Ovary (tissue), 9 donors: ENCODE measurements around the gene STAG2. TPM values are rescaled to one million over a fixed set of nuclear protein-coding genes. Genes with fewer than 3 reads are reported as not detected.
"Not testable (repeated sequence)": the region's sequence is repeated elsewhere in the genome, so short reads cannot be mapped to it uniquely, and the experiment has no call there.

Source experiments
- DNase-seq, 5 donors: peaks; one replicate each; pipeline ENCODE4 v3.0.0-alpha.2; 2019 to 2020
- H3K27ac ChIP-seq, 2 donors: fragments of 200-600 bp; one replicate each; pipeline versions ENCODE4 v1.5.1 to v1.8.0; 2019 to 2022
- H3K27me3 ChIP-seq: fragments of 200-600 bp; one replicate; pipeline ENCODE4 v1.8.0; 2022
- H3K36me3 ChIP-seq: fragments of 200-600 bp; sonication (generic); one replicate; pipeline ENCODE4 v1.5.1; 2019
- H3K4me1 ChIP-seq: one replicate; pipeline ENCODE4 v1.8.1; 2013; ENCODE audit warnings: mild to moderate bottlenecking, moderate library complexity; ENCODE audit not compliant: insufficient read depth
- H3K4me3 ChIP-seq: fragments of 200-600 bp; sonication (generic); one replicate; pipeline ENCODE4 v1.5.1; 2017
- H3K9me3 ChIP-seq, 2 donors: fragments of 200-600 bp in 1 of 2; sonication (generic) in 1 of 2; one replicate each; pipeline versions ENCODE4 v1.5.1 to v1.8.1; 2013 to 2019; ENCODE audit warnings: mild to moderate bottlenecking in 1 of 2, moderate library complexity in 1 of 2
- CTCF ChIP-seq, 3 donors: fragments of 450-650 bp in 2 of 3; fragments of 200-600 bp in 1 of 3; IDR thresholded peaks; one replicate each; pipeline versions ENCODE4 v1.5.1 to v1.8.0; 2016 to 2022; ENCODE audit warnings: antibody characterized with exemption in 3 of 3, mild to moderate bottlenecking in 1 of 3
- EP300 ChIP-seq: sonication (generic); formaldehyde crosslinking; IDR thresholded peaks from one replicate; pipeline ENCODE4 v1.6.1; 2017; ENCODE audit warnings: antibody characterized with exemption
- POLR2A ChIP-seq: fragments of 450-650 bp; IDR thresholded peaks from one replicate; pipeline ENCODE4 v1.6.1; 2017; ENCODE audit warnings: antibody characterized with exemption, mild to moderate bottlenecking, moderate library complexity
- WGBS, 3 donors: extraction: QIAGEN DNeasy Blood & Tissue Kit in 1 of 3; methylation state at CpG; one replicate each; pipeline versions ENCODE4 v1.1.5 to v1.1.7; 2013 to 2017; 5-methylcytosine and 5-hydroxymethylcytosine counted together
- intact Hi-C, 4 donors: fragments of 100-400 bp; cut with DNase I; formaldehyde crosslinking; loops; one replicate each; pipeline versions ENCODE4 v1.11.0 to v1.15.1; 2022 to 2023
- polyA plus RNA-seq, 2 donors: library from polyadenylated mRNA; stranded (reverse); fragments of 200-250 nt in 1 of 2; fragments of 350-450 nt in 1 of 2; fragmentation: Illumina TruSeq in 1 of 2; extraction: RNeasy Lipid Tissue Mini Kit (QIAGEN cat#74804) in 1 of 2; gene quantifications; one replicate each; pipeline ENCODE4 v1.2.3, GENCODE V29; 2013 to 2014
- total RNA-seq, 7 donors: library from RNA; depleted of rRNA in 2 of 7; stranded (reverse); fragments of >200 nt in 2 of 7; fragmentation: NEBNext Ultra II Directional in 3 of 7; extraction: Animal tissue kit (Norgen Biotek cat#: 25700) in 3 of 7; gene quantifications; one replicate each; pipeline versions ENCODE4 v1.1.0 to v1.2.4, GENCODE V29; 2016 to 2023
- donor health status: DM: no; HTN: no; CAD: no; lungs with moderate emphysema.
- donor health status: DM: no; HTN: no; CAD: no.
- donor health status: Bipolar disorder and iron deficiency.
- donor health status: DM: yes; HTN: yes; CAD: no.
- donor health status: DM: no; HTN: no; CAD: no.
- donor health status: DM: yes; HTN: yes; CAD: no.

Gene STAG2
- total and polyA plus RNA-seq, 9 donors = 35.1 to 135 (median 83.1) TPM

GRCh38 chrX:124117325-124117724, 155.8 kb downstream of the STAG2 start:
- WGBS, 3 donors = 53 to 68% (median 61%) methylated on average over 1 of the region's 1 CpG
- Histone ChIP-seq H3K27ac (no peak overlapping the region), H3K9me3 (no peaks in the 10 kb centered on the region), H3K27me3 (no peaks in the 10 kb centered on the region), H3K4me1 (no peaks in the 10 kb centered on the region), H3K36me3 (no peaks in the 10 kb centered on the region), H3K4me3 (no peak overlapping the region)
- intact Hi-C loops = no loop called here
- TF ChIP-seq EP300 = no peak
- no peak for TF ChIP-seq CTCF (IDR thresholded peaks at IDR 0.05)
- TF ChIP-seq POLR2A = no peak
- no peak for DNase-seq

GRCh38 chrX:124125471-124125870, 164.0 kb downstream of the STAG2 start:
- Histone ChIP-seq H3K27me3 (no peaks in the 10 kb centered on the region), H3K27ac (no peak overlapping the region), H3K4me1 (no peaks in the 10 kb centered on the region), H3K9me3 (no peaks in the 10 kb centered on the region), H3K4me3 (no peak overlapping the region), H3K36me3 (no peaks in the 10 kb centered on the region)
- TF ChIP-seq CTCF (IDR thresholded peaks at IDR 0.05) = no peak
- TF ChIP-seq POLR2A = no peak
- TF ChIP-seq EP300 = no peak
- DNase-seq = no peak
- intact Hi-C loops = no loop called here
- WGBS, 3 donors = 72 to 80% (median 76%) methylated on average over 3 of the region's 3 CpGs

- Histone ChIP-seq H3K4me1 (no peaks in the 10 kb centered on the region), H3K36me3 (no peaks in the 10 kb centered on the region), H3K9me3 (no peaks in the 10 kb centered on the region), H3K4me3 (no peak overlapping the region), H3K27ac (no peak overlapping the region), H3K27me3 (no peaks in the 10 kb centered on the region)
- DNase-seq = no peak
- intact Hi-C loops = no loop called here
- WGBS, 3 donors = 85 to 91% (median 91%) methylated on average over 7 of the region's 7 CpGs
- no peak for TF ChIP-seq EP300
These were observed 166.0 kb downstream of the STAG2 start for GRCh38 chrX:124127496-124127895.

- intact Hi-C loops, H3K4me3 ChIP-seq, H3K9me3 ChIP-seq, DNase-seq, H3K27ac ChIP-seq, H3K4me1 ChIP-seq, H3K27me3 ChIP-seq, H3K36me3 ChIP-seq: not testable (repeated sequence)
- 89 to 92% (median 89%) methylated on average over 5 of the region's 5 CpGs for WGBS, 3 donors
These were observed 170.9 kb downstream of the STAG2 start for GRCh38 chrX:124132437-124132836.

GRCh38 chrX:124145749-124146148, 184.2 kb downstream of the STAG2 start:
- Histone ChIP-seq H3K9me3 (no peaks in the 10 kb centered on the region), H3K27ac (no peak overlapping the region), H3K4me3 (no peak overlapping the region), H3K4me1 (no peaks in the 10 kb centered on the region), H3K36me3 (no peaks in the 10 kb centered on the region), H3K27me3 (no peaks in the 10 kb centered on the region)
- TF ChIP-seq CTCF (IDR thresholded peaks at IDR 0.05) (no peak), EP300 (no peak), POLR2A (no peak)
- 87 to 91% (median 89%) methylated on average over 8 of the region's 8 CpGs for WGBS, 3 donors
- intact Hi-C loops = no loop called here
- DNase-seq = no peak

- no peak for TF ChIP-seq POLR2A
- TF ChIP-seq EP300 = no peak
- TF ChIP-seq CTCF (IDR thresholded peaks at IDR 0.05) = no peak
- no peaks in the 10 kb centered on the region for H3K9me3 ChIP-seq
- H3K36me3 ChIP-seq = no peaks in the 10 kb centered on the region
- H3K4me3 ChIP-seq = no peak overlapping the region
- H3K4me1 ChIP-seq = no peaks in the 10 kb centered on the region
- H3K27ac ChIP-seq = no peak overlapping the region
- intact Hi-C loops = no loop called here
- H3K27me3 ChIP-seq = no peaks in the 10 kb centered on the region
- DNase-seq = no peak
These were observed 189.7 kb downstream of the STAG2 start for GRCh38 chrX:124151195-124151594.
